Liver (tissue), 3 donors: ENCODE data around the gene PCP4L1.

Source experiments
- CTCF ChIP-seq: fragments of 150-350 bp; IDR thresholded peaks from 2 replicates; pipeline ENCODE4 v1.5.1; 2017; ENCODE audit warnings: improper control_type of control experiment, low read depth, low read length; ENCODE audit not compliant: missing input control
- FOXA1 ChIP-seq: IDR thresholded peaks from 2 replicates; pipeline ENCODE4 v1.6.1; 2016; ENCODE audit warnings: antibody characterized with exemption
- GABPA ChIP-seq, 2 donors: IDR thresholded peaks in 1 of 2; conservative IDR thresholded peaks in 1 of 2; 2 replicates each; pipeline ENCODE4 v1.6.1; 2016; ENCODE audit warnings: antibody characterized with exemption in 2 of 2, mild to moderate bottlenecking in 1 of 2, moderate library complexity in 1 of 2
- HNF4A ChIP-seq, 2 donors: conservative IDR thresholded peaks; 2 replicates each; pipeline ENCODE4 v1.6.1; 2016; ENCODE audit warnings: antibody characterized with exemption in 2 of 2, mild to moderate bottlenecking in 2 of 2
- JUND ChIP-seq, 2 donors: IDR thresholded peaks; 2 replicates each; pipeline ENCODE4 v1.6.1; 2016; ENCODE audit warnings: antibody characterized with exemption in 2 of 2
- NR2F2 ChIP-seq: IDR thresholded peaks from 2 replicates; pipeline ENCODE4 v1.6.1; 2016; ENCODE audit warnings: antibody characterized with exemption
- RAD21 ChIP-seq, 2 donors: IDR thresholded peaks; 2 replicates each; pipeline ENCODE4 v1.6.1; 2016; ENCODE audit warnings: antibody characterized with exemption in 2 of 2, mild to moderate bottlenecking in 2 of 2
- REST ChIP-seq: IDR thresholded peaks from 2 replicates; pipeline ENCODE4 v1.6.1; 2016; ENCODE audit warnings: antibody characterized with exemption, mild to moderate bottlenecking
- RXRA ChIP-seq, 2 donors: IDR thresholded peaks; 2 replicates each; pipeline ENCODE4 v1.6.1; 2017 to 2018; ENCODE audit warnings: antibody characterized with exemption in 2 of 2, mild to moderate bottlenecking in 1 of 2
- SP1 ChIP-seq: IDR thresholded peaks from 2 replicates; pipeline ENCODE4 v1.6.1; 2018; ENCODE audit warnings: antibody characterized with exemption, mild to moderate bottlenecking
- TAF1 ChIP-seq: conservative IDR thresholded peaks from 2 replicates; pipeline ENCODE4 v1.6.1; 2016; ENCODE audit warnings: antibody characterized with exemption, mild to moderate bottlenecking
- YY1 ChIP-seq: IDR thresholded peaks from 2 replicates; pipeline ENCODE4 v1.6.1; 2016; ENCODE audit warnings: antibody characterized with exemption, mild to moderate bottlenecking
- ZBTB33 ChIP-seq: IDR thresholded peaks from 2 replicates; pipeline ENCODE4 v1.6.1; 2016; ENCODE audit warnings: antibody characterized with exemption
- TF ChIP-seq, protein P1 (sequence below): IDR thresholded peaks from 2 replicates; pipeline ENCODE4 v1.6.1; 2016; ENCODE audit warnings: antibody characterized with exemption
- donor health status: healthy.
- donor health status: healthy.

- TF ChIP-seq, protein P1, sequence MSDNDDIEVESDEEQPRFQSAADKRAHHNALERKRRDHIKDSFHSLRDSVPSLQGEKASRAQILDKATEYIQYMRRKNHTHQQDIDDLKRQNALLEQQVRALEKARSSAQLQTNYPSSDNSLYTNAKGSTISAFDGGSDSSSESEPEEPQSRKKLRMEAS: no peak
- TF ChIP-seq CTCF (no peak), JUND (IDR thresholded peaks at IDR 0.05) (no peak), RAD21 (IDR thresholded peaks at IDR 0.05) (no peak), YY1 (no peak), ZBTB33 (no peak), GABPA (IDR thresholded peaks at IDR 0.05 in 1 of 2, conservative IDR thresholded peaks at IDR 0.05 in 1 of 2) (no peak), NR2F2 (no peak), SP1 (no peak), RXRA (IDR thresholded peaks at IDR 0.05) (no peak), FOXA1 (no peak), HNF4A (conservative IDR thresholded peaks at IDR 0.05) (no peak), REST (no peak), TAF1 (no peak)
Observed at GRCh38 chr1:161299347-161299746, 40.8 kb downstream of the PCP4L1 start.
